ENCODE measurements around the gene ARHGAP30.

- TF ChIP-seq CTCF (conservative IDR thresholded peaks at IDR 0.05) (no peak), ZFX (IDR thresholded peaks at IDR 0.05) (no peak)
These were observed 30.9 kb upstream of the ARHGAP30 start for GRCh38 chr1:161100556-161100955.
